ENCODE measurements around the gene MACF1. TPM values are rescaled to one million over a fixed set of nuclear protein-coding genes. Genes with fewer than 3 reads are reported as not detected.

The MACF1 gene
- total RNA-seq, 4 donors from 2014 or later: 386 to 627 (median 576) TPM

- Histone ChIP-seq H3K27me3 (no peaks in the 10 kb centered on the region), H3K4me3 (no peak overlapping the region), H3K27ac (replicated peaks in 1 of 4) (no peak overlapping the region), H3K9me3 (no peaks in the 10 kb centered on the region), H3K36me3 (no peaks in the 10 kb centered on the region), H3K4me1 (peaks cover 0 to 15% (median 9%) of the 10 kb centered on the region in 4 donors)
- intact Hi-C loops (cut with DNase I): no loop called here
- DNase-seq (ENCODE audit: extremely low spot score): no peak
- TF ChIP-seq EP300 (IDR thresholded peaks at IDR 0.05) (no peak), POLR2AphosphoS5 (IDR thresholded peaks at IDR 0.05) (no peak), POLR2A (IDR thresholded peaks at IDR 0.05; ENCODE audit: low read depth) (no peak), CTCF (IDR thresholded peaks at IDR 0.05) (no peak)
These were observed 300.8 kb downstream of the MACF1 start for GRCh38 chr1:39505289-39505688.

DNA sequence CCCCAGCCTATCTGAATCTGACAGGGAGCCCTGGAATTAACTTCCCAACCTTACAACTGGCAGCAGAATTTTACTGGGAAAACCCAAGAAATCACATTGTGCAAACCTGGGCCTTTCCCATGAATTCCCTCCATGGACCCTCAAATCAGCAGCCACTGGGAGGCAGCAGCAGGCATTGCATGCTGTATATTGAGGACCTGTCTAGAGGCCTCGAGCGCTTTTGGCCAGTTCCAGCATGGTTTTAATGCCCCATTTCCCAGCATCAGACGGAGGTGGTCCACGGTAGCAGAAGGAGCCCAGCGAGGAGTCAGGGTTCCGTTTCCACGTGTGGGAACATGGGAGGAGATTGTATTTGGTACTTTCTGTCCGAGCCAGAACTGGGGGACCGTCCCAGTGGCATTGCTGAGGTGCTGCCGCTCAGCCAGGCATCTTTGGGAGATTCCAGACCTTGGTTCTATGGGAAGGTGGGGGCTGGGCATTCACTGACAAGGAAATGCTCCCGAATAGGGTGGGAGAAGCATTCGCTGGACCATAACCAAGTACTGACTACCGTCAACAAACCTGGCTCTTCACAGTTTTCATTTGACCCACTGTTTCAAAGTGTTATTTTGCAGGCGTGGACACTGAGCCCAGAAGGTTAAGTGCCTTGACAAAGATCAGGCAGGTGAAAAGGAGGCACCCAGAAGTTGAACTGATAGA lies 302.9 kb downstream of the MACF1 start:
- no peak overlapping the region for H3K27ac ChIP-seq (replicated peaks in 1 of 4)
- no peaks in the 10 kb centered on the region for H3K27me3 ChIP-seq
- intact Hi-C loops (cut with DNase I): no loop called here
- no peaks in the 10 kb centered on the region for H3K9me3 ChIP-seq
- peaks cover 0 to 11% (median 7%) of the 10 kb centered on the region in 4 donors for H3K4me1 ChIP-seq
- DNase-seq (ENCODE audit: extremely low spot score): no peak
- WGBS: 81% methylated on average over 14 of the region's 14 CpGs
- H3K4me3 ChIP-seq: no peak overlapping the region
- no peaks in the 10 kb centered on the region for H3K36me3 ChIP-seq
- TF ChIP-seq EP300 (IDR thresholded peaks at IDR 0.05): no peak
- no peak for TF ChIP-seq POLR2AphosphoS5 (IDR thresholded peaks at IDR 0.05)
- TF ChIP-seq CTCF (IDR thresholded peaks at IDR 0.05): peak in 1 of 3 experiments; percentile 19

- intact Hi-C loops (cut with DNase I): no loop called here
- no peak for DNase-seq (ENCODE audit: extremely low spot score)
- Histone ChIP-seq H3K4me3 (no peak overlapping the region), H3K9me3 (no peaks in the 10 kb centered on the region), H3K27me3 (no peaks in the 10 kb centered on the region), H3K36me3 (no peaks in the 10 kb centered on the region), H3K4me1 (peaks cover 0 to 11% (median 7%) of the 10 kb centered on the region in 4 donors), H3K27ac (replicated peaks in 1 of 4) (no peak overlapping the region)
- no peak for TF ChIP-seq EP300 (IDR thresholded peaks at IDR 0.05)
- no peak for TF ChIP-seq POLR2AphosphoS5 (IDR thresholded peaks at IDR 0.05)
- TF ChIP-seq POLR2A (IDR thresholded peaks at IDR 0.05; ENCODE audit: low read depth): no peak
- no peak for TF ChIP-seq CTCF (IDR thresholded peaks at IDR 0.05)
- WGBS: 87% methylated on average over 6 of the region's 6 CpGs
These were observed 303.8 kb downstream of the MACF1 start for GRCh38 chr1:39508266-39508665.

GRCh38 chr1:39508857-39509305 lies 304.4 kb downstream of the MACF1 start:
- Histone ChIP-seq H3K36me3 (no peaks in the 10 kb centered on the region), H3K4me3 (no peak overlapping the region), H3K4me1 (peaks cover 0 to 11% (median 7%) of the 10 kb centered on the region in 4 donors), H3K9me3 (no peaks in the 10 kb centered on the region), H3K27ac (replicated peaks in 1 of 4) (peak overlapping the region in 2 of 4 donors; percentile 18 to 47), H3K27me3 (no peaks in the 10 kb centered on the region)
- DNase-seq (ENCODE audit: extremely low spot score): no peak
- 93% methylated on average over 9 of the region's 11 CpGs for WGBS
- intact Hi-C loops (cut with DNase I): no loop called here
- no peak for TF ChIP-seq CTCF (IDR thresholded peaks at IDR 0.05)

Measured in esophagus muscularis mucosa (tissue), 4 donors.